Heart left ventricle (tissue), 13 donors: ENCODE data around the gene AP4M1.

Source experiments
- CTCF ChIP-seq, 12 donors: fragments of 200-600 bp; sonication (generic) in 4 of 12; IDR thresholded peaks; one replicate each; pipeline versions ENCODE4 v1.5.0 to v1.8.0; 2018 to 2022; ENCODE audit warnings: antibody characterized with exemption in 12 of 12, mild to moderate bottlenecking in 5 of 12
- POLR2A ChIP-seq, 2 donors: fragments of 450-650 bp; IDR thresholded peaks; one replicate each; pipeline ENCODE4 v1.6.1; 2017; ENCODE audit warnings: antibody characterized with exemption in 2 of 2, mild to moderate bottlenecking in 2 of 2, moderate library complexity in 2 of 2
- donor health status: ischemic (EF 13 %, LVEDD 7.1; RV severe dilation, severe dysfunction).
- donor health status: DM: no; HTN: yes; CAD: no.
- donor health status: DM: no; HTN: no; CAD: no.
- donor health status: ischemic (EF 25% LVEDD 6.9; RV normal size, moderate dysfunction).
- donor health status: ischemic (EF 25% LVEDD 5.7; RV mildly dilated, moderate dysfunction).
- donor health status: ischemic (EF 35%, LVEDD 5.7; RV mildly dilated, moderate dysfunction).
- donor health status: nonischemic (EF 11% LVEDD 7.7; RV severe dilation, severe dysfunction).
- donor health status: DM: yes; HTN: yes; CAD: no.
- donor health status: PGD.
- donor health status: ischemic (EF 29% LVEDD 5.4; RV normal size, mild dysfunction).
- donor health status: nonischemic (EF 23%, LVEDD 6.1; RV moderate dilation, normal function).

DNA sequence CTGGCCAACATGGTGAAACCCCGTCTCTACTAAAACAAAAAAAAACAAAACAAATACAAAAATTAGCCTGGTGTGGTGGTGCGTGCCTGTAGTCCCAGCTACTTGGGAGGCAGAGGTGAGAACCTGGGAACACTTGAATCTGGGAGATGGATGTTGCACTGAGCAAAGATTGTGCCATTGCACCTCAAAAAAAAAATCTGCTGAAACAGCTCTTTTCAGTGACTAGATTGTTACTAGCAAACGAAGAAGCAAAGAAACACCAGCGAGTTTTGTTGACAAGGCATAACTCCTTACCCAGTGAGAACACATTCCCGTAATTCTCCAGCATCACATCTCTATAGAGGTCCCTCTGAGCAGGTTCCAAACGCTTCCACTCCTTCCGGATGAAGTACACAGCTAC lies 26.6 kb upstream of the AP4M1 start:
- TF ChIP-seq CTCF (IDR thresholded peaks at IDR 0.05) = no peak
- TF ChIP-seq POLR2A (IDR thresholded peaks at IDR 0.05) = no peak
